KOPT-K1 (cell line): ENCODE data around the gene SHTN1.

Source experiments
- H3K27ac ChIP-seq: fragments of 200-600 bp; sonication (generic); 2 replicates; pipeline ENCODE4 v1.5.1; 2016; ENCODE audit warnings: antibody characterized with exemption, mild to moderate bottlenecking, low read depth, low read length; ENCODE audit not compliant: poor library complexity, severe bottlenecking
- H3K36me3 ChIP-seq: fragments of 200-600 bp; sonication (generic); 2 replicates; pipeline ENCODE4 v1.5.1; 2017; ENCODE audit warnings: antibody characterized with exemption, mild to moderate bottlenecking, low read length, moderate library complexity; ENCODE audit not compliant: insufficient read depth
- H3K9me3 ChIP-seq: fragments of 200-600 bp; sonication (generic); 2 replicates; pipeline ENCODE4 v1.5.1; 2017; ENCODE audit warnings: antibody characterized with exemption, low read length, mild to moderate bottlenecking; ENCODE audit not compliant: insufficient read depth, poor library complexity, severe bottlenecking

Gene SHTN1

DNA sequence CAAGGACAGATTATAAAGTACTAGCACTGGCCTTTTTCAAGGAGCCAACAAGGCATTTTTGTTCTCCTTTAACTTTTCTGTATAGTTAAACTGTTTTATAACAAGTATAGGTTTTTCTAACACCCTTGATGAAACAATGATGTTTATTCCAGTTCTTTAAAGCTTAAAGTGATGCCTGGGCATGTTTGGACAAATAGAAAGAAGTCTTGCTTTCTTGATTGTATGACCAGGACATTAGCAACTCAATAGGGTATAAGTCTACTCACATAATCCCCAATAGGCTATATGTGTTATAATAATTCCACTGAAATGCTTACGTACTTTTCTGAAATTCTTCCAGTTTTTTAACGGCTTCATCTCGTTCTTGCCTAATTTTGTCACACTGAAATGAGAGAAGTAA lies 36.7 kb downstream of the SHTN1 start:
- no peaks in the 10 kb centered on the region for H3K36me3 ChIP-seq
- H3K27ac ChIP-seq = no peak overlapping the region
- H3K9me3 ChIP-seq = no peaks in the 10 kb centered on the region

DNA sequence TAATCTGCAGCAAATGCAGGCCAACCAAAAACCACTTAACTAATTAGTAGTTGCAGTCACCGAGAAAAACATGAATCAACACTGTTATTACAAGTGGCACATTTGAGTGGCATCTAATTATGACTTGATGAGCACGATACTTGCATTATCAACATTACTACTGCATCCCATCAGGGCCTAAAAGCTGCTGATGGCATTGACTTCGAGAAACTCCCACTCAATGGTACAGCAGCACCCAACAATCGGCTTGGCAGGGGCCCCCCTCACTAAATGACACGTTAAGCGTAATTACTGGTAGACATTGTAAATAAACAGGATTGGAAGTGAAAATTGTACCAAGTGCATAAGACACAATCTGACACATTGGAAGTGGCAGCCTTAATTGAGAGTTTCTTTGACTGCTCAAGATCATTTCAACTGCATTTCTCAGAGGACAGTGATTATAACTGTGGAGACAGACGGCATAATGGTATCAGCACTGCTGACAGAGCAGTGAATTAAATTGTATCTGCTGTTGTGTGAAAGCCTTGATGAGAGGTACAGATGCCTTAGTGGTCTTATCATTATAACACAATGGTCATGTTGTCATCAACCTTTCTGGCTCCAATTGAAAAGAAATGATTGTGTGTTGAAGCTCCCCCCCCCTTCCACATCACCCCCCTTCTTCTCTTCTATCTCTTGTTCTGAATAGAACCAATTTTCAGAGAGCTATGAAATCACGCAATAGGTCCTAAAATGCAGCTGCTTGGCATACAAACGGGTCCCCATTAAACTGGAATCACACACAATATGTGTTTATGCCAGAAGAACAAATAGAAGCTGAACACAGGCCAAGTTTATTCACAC lies 43.4 kb downstream of the SHTN1 start:
- Histone ChIP-seq H3K9me3 (no peaks in the 10 kb centered on the region), H3K27ac (no peak overlapping the region), H3K36me3 (no peaks in the 10 kb centered on the region)

GRCh38 chr10:116960066-116960776 lies 44.8 kb downstream of the SHTN1 start:
- Histone ChIP-seq H3K36me3 (no peaks in the 10 kb centered on the region), H3K9me3 (no peaks in the 10 kb centered on the region), H3K27ac (no peak overlapping the region)

- no peaks in the 10 kb centered on the region for H3K36me3 ChIP-seq
- no peaks in the 10 kb centered on the region for H3K9me3 ChIP-seq
- no peak overlapping the region for H3K27ac ChIP-seq
Observed at GRCh38 chr10:116952729-116953128, 52.3 kb downstream of the SHTN1 start.

- no peaks in the 10 kb centered on the region for H3K36me3 ChIP-seq
- H3K27ac ChIP-seq = no peak overlapping the region
- H3K9me3 ChIP-seq = no peaks in the 10 kb centered on the region
Observed at GRCh38 chr10:116948530-116948870, 56.5 kb downstream of the SHTN1 start.

- Histone ChIP-seq H3K9me3 (no peaks in the 10 kb centered on the region), H3K36me3 (no peaks in the 10 kb centered on the region), H3K27ac (no peak overlapping the region)
Observed at GRCh38 chr10:116947841-116948529, 57.0 kb downstream of the SHTN1 start.

DNA sequence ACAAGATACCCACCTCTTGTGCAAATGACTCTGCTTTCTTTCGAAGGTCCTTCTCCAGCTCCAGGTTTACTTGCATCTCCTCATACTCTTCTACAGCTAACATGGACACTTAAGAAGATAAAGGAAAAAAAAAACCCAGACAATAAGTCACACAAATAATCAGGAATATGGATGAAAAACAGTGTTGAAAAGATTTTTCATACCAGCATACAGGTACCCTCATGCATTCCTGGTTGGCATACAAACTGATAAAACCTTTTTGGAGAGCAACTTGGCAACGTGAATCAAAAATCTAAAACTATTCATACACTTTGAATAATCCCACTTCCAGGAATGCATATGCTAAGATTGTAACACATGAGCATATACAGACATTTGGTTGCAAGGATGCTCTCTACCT lies 60.1 kb downstream of the SHTN1 start:
- Histone ChIP-seq H3K9me3 (no peaks in the 10 kb centered on the region), H3K27ac (no peak overlapping the region), H3K36me3 (no peaks in the 10 kb centered on the region)

DNA sequence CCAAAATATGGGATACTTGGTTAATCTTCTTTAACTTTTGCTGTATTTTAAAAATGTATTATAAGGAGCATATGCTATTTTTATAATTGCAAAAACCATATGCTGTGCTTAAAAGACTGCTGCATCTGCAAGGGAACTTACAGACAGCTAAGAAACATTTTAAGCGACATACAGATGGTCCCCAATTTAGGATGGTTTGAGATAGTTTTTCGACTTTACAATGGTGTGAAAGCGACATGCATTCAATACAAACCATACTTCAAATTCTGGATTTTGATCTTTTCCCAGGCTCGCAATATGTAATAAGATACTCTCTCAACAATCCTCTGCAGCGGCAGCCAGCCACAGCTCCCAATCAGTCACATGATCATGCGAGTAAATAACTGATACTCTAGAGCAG lies 73.2 kb downstream of the SHTN1 start:
- H3K9me3 ChIP-seq = no peaks in the 10 kb centered on the region
- no peaks in the 10 kb centered on the region for H3K36me3 ChIP-seq
- H3K27ac ChIP-seq = no peak overlapping the region

DNA sequence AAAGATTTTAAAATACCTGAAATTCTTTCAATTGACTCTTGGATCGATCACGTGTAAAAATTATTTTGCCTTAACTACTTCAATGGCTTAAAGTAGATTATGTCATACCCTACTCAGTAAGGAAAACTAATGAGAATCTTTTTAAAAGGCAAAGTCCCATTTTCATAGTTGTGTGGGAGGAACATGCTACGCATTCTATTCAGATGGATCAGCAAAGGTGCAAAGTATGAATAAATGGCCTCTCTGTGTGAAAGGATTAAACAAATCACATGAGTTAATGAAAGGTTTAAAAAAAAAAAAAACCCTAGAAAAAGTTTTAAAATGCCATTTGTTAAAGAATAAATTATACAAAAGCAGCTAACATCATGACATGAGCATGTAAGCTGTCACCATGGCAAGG lies 78.6 kb downstream of the SHTN1 start:
- H3K9me3 ChIP-seq = no peaks in the 10 kb centered on the region
- H3K36me3 ChIP-seq = no peaks in the 10 kb centered on the region
- no peak overlapping the region for H3K27ac ChIP-seq

- Histone ChIP-seq H3K27ac (no peak overlapping the region), H3K9me3 (no peaks in the 10 kb centered on the region), H3K36me3 (no peaks in the 10 kb centered on the region)
Observed at GRCh38 chr10:116925056-116925455, 79.9 kb downstream of the SHTN1 start.

DNA sequence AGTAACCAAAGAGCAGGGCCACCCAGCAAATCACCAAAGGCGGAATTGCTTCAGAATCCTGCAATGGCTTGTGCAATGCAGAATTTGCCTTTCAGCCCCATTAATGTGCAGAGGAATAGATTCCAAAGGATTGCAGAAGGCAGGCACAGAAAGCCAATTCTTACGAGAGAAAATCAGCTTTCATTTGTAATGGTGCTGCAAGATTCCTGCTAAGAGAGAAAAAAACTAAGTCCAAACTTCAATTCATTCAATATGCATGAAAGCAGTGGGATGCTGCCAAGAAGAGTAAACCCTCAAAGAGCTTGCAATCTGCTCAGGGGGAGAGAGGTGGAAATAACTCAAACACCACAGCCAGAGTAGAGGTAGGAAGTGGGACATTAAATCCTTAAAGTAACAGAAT lies 85.3 kb downstream of the SHTN1 start:
- Histone ChIP-seq H3K36me3 (no peaks in the 10 kb centered on the region), H3K9me3 (no peaks in the 10 kb centered on the region), H3K27ac (no peak overlapping the region)

GRCh38 chr10:116919164-116919563 lies 85.8 kb downstream of the SHTN1 start:
- Histone ChIP-seq H3K27ac (no peak overlapping the region), H3K36me3 (no peaks in the 10 kb centered on the region), H3K9me3 (no peaks in the 10 kb centered on the region)

DNA sequence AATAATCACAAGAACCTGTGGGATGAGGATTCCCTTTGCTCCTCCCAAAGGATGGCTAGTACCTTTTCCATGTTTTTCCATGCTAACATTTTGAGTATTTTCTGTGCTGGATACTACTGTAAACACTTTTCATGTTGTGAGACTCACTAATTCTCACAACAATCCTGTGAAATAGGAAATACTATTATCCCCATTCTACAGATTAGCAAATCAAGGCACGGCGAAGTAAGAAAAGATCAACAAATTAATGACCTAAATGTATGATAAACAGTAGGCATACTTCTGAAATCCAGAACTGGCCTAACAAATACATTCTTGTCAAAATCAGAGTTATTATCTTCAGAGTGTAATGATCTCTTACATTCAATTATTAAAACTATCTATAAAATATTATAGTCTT lies 86.4 kb downstream of the SHTN1 start:
- no peaks in the 10 kb centered on the region for H3K9me3 ChIP-seq
- H3K27ac ChIP-seq = no peak overlapping the region
- no peaks in the 10 kb centered on the region for H3K36me3 ChIP-seq

DNA sequence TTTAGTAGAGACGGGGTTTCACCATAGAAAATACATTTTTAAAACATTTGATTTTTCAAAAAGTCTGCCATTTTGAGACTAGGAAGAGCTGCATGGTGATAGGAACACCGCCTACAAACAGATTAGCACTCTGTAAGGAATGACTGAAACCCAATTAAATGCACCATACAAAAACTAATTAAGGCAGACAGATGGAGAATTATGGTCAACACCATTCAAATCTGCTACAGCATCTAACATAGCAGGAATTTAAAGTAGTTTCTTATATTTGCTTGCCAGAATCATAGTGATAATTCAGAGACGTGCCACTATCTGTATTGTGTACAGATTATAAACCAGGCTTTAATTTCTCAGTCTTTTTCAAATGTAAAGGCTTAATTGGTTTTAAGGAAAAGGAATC lies 87.5 kb downstream of the SHTN1 start:
- H3K9me3 ChIP-seq = no peaks in the 10 kb centered on the region
- H3K36me3 ChIP-seq = no peaks in the 10 kb centered on the region
- H3K27ac ChIP-seq = no peak overlapping the region

- H3K27ac ChIP-seq = no peak overlapping the region
- no peaks in the 10 kb centered on the region for H3K9me3 ChIP-seq
- H3K36me3 ChIP-seq = no peaks in the 10 kb centered on the region
Observed at GRCh38 chr10:116915340-116915739, 89.6 kb downstream of the SHTN1 start.
